ENCODE data around the gene LHPP.

Gene LHPP

DNA sequence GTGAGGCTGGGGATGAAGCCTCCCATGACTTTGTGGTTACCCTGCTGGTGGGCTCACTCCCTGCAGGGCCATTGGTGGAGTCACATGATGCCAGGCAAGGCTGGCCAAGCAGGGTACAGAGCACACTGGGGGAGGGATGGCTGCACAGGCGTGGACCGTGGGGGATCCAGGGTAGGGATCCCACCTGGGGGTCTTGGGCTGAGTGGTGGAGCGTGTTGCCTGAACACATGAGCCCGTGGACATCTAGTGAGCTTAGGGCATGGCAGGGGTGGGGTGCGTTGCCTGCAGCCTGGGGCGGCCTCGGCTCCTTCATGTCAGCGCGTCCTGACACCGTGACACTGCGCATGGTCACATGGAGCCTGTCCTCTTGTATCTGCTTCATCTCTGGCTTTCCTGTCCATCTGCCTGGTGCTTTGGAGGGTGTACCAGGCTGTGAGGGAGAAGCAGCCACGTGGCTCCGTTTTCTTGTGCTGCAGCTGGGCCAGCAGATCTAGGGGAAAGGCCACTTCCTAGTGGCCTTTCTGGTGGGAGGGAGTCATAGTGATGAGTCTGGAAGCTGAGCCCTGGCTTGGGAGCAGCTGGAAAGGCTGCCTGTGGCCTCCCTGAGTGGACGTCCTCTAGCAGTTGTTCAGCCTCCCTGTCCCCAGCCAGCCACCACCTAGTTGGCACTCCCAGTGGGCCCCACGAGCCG, 96.2 kb downstream of the LHPP start:
- DNase-seq (ENCODE audit: low spot score), result no peak
- no peaks in the 10 kb centered on the region for H3K9me3 ChIP-seq (ENCODE audit: severe bottlenecking)
- H3K27me3 ChIP-seq (ENCODE audit: insufficient read depth, poor library complexity, severe bottlenecking), result no peaks in the 10 kb centered on the region
- no peaks in the 10 kb centered on the region for H3K36me3 ChIP-seq (ENCODE audit: low read depth)
- no peak overlapping the region for H3K4me3 ChIP-seq (ENCODE audit: severe bottlenecking)
- TF ChIP-seq, protein P1, sequence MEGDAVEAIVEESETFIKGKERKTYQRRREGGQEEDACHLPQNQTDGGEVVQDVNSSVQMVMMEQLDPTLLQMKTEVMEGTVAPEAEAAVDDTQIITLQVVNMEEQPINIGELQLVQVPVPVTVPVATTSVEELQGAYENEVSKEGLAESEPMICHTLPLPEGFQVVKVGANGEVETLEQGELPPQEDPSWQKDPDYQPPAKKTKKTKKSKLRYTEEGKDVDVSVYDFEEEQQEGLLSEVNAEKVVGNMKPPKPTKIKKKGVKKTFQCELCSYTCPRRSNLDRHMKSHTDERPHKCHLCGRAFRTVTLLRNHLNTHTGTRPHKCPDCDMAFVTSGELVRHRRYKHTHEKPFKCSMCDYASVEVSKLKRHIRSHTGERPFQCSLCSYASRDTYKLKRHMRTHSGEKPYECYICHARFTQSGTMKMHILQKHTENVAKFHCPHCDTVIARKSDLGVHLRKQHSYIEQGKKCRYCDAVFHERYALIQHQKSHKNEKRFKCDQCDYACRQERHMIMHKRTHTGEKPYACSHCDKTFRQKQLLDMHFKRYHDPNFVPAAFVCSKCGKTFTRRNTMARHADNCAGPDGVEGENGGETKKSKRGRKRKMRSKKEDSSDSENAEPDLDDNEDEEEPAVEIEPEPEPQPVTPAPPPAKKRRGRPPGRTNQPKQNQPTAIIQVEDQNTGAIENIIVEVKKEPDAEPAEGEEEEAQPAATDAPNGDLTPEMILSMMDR (IDR thresholded peaks at IDR 0.05; ENCODE audit: poor library complexity, severe bottlenecking), result no peak
- ATAC-seq (ENCODE audit: low read depth), result no peak
- no peak overlapping the region for H3K27ac ChIP-seq (ENCODE audit: poor library complexity, severe bottlenecking)
- H3K4me1 ChIP-seq (ENCODE audit: insufficient read depth, poor library complexity, severe bottlenecking), result peaks cover 3% of the 10 kb centered on the region

- H3K9me3 ChIP-seq (ENCODE audit: severe bottlenecking), result no peaks in the 10 kb centered on the region
These were observed 97.0 kb downstream of the LHPP start for GRCh38 chr10:124558339-124559321.

GRCh38 chr10:124559372-124560132, 97.9 kb downstream of the LHPP start:
- DNase-seq (ENCODE audit: low spot score) (peak; percentile 42), ATAC-seq (ENCODE audit: low read depth) (no peak)
- TF ChIP-seq, protein P1 (IDR thresholded peaks at IDR 0.05; ENCODE audit: poor library complexity, severe bottlenecking), result no peak
- Histone ChIP-seq H3K9me3 (ENCODE audit: severe bottlenecking) (no peaks in the 10 kb centered on the region), H3K4me1 (ENCODE audit: insufficient read depth, poor library complexity, severe bottlenecking) (peaks cover 3% of the 10 kb centered on the region), H3K4me3 (ENCODE audit: severe bottlenecking) (no peak overlapping the region), H3K27ac (ENCODE audit: poor library complexity, severe bottlenecking) (no peak overlapping the region), H3K36me3 (ENCODE audit: low read depth) (no peaks in the 10 kb centered on the region), H3K27me3 (ENCODE audit: insufficient read depth, poor library complexity, severe bottlenecking) (no peaks in the 10 kb centered on the region)

More at GRCh38 chr10:124558339-124559321, 97.0 kb downstream of the LHPP start:
- H3K27me3 ChIP-seq (ENCODE audit: insufficient read depth, poor library complexity, severe bottlenecking), result no peaks in the 10 kb centered on the region
- DNase-seq (ENCODE audit: low spot score) (peak; percentile 52), ATAC-seq (ENCODE audit: low read depth) (no peak)
- TF ChIP-seq, protein P1 (IDR thresholded peaks at IDR 0.05; ENCODE audit: poor library complexity, severe bottlenecking), result no peak
- peaks cover 3% of the 10 kb centered on the region for H3K4me1 ChIP-seq (ENCODE audit: insufficient read depth, poor library complexity, severe bottlenecking)
- H3K4me3 ChIP-seq (ENCODE audit: severe bottlenecking), result no peak overlapping the region
- H3K36me3 ChIP-seq (ENCODE audit: low read depth), result no peaks in the 10 kb centered on the region
- no peak overlapping the region for H3K27ac ChIP-seq (ENCODE audit: poor library complexity, severe bottlenecking)

DNA sequence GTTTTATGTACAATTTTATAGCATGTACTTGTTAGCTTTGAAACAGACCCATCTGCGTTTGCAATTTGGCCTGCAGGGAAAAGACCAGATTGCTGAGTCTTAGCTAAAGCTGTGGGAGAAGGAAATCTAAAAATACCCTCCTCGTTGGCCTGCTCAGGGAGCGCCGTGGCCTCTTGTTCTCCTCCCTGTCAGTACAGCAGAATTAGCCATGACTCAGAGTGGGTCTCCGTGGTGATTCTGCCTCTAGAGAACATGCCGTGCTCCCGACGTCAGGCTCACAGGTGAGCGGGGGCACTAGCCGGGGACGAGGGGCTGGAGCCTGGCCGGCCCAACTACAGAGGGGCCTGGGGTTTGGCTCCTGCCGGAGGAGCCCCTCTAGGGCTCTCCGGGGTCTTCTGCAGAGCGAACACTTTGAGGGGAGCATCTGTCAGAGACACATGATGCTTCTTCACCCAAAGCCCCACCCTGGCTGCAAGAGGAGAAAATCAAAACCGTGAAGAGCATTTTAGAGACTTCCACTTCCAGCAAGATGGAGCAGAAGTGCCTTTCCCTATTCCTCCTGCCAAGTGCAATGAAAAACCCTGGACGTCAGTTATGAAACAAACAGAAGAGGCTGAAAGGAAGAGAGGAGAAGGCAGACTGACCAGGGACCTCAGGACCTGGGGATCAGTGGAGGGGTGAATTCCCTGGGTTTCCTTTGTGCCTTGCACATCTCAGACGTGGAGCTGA, 98.9 kb downstream of the LHPP start:
- no peaks in the 10 kb centered on the region for H3K36me3 ChIP-seq (ENCODE audit: low read depth)
- ATAC-seq (ENCODE audit: low read depth), result peak; percentile 65
- TF ChIP-seq, protein P1 (IDR thresholded peaks at IDR 0.05; ENCODE audit: poor library complexity, severe bottlenecking), result no peak
- H3K27ac ChIP-seq (ENCODE audit: poor library complexity, severe bottlenecking), result no peak overlapping the region
- H3K27me3 ChIP-seq (ENCODE audit: insufficient read depth, poor library complexity, severe bottlenecking), result no peaks in the 10 kb centered on the region
- no peaks in the 10 kb centered on the region for H3K9me3 ChIP-seq (ENCODE audit: severe bottlenecking)
- no peak overlapping the region for H3K4me3 ChIP-seq (ENCODE audit: severe bottlenecking)
- DNase-seq (ENCODE audit: low spot score), result no peak
- peaks cover 3% of the 10 kb centered on the region for H3K4me1 ChIP-seq (ENCODE audit: insufficient read depth, poor library complexity, severe bottlenecking)
